Fibroblast of mammary gland (primary cell): ENCODE data around the gene FEZ2.

Experiments used
- DNase-seq: peaks from one replicate; pipeline ENCODE4 v3.0.0-alpha.2; 2010; ENCODE audit warnings: low read depth
- H3K4me3 ChIP-seq: 2 replicates; pipeline ENCODE4 v1.5.1; 2011; ENCODE audit warnings: low read depth, mild to moderate bottlenecking, low read length, moderate library complexity; ENCODE audit not compliant: control insufficient read depth
- TF ChIP-seq, protein P1 (sequence below): conservative IDR thresholded peaks from 2 replicates; pipeline ENCODE4 v1.5.1; 2011; ENCODE audit warnings: low read depth, low read length, inconsistent platforms; ENCODE audit not compliant: control insufficient read depth, insufficient read depth

Gene FEZ2

DNA sequence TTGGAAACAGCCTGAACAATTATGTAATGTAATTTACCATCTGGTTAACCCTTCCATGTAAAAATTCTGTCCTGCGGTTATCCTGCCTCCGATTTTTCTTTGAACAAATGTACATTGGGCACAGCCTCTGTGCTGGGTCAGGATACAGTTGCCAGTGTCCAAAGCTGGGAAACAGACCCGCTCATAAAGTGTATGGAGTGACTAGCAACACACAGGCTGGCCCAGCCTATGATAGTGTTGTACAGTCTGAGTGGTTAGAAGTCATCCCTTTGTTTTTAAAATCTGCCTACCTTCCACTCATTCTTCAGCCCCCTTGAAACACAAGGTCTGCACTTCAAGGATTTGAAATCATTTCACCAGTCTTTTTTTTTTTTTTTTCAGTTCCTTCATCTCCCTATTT is 50.1 kb downstream of the FEZ2 start:
- DNase-seq: no peak
- TF ChIP-seq, protein P1, sequence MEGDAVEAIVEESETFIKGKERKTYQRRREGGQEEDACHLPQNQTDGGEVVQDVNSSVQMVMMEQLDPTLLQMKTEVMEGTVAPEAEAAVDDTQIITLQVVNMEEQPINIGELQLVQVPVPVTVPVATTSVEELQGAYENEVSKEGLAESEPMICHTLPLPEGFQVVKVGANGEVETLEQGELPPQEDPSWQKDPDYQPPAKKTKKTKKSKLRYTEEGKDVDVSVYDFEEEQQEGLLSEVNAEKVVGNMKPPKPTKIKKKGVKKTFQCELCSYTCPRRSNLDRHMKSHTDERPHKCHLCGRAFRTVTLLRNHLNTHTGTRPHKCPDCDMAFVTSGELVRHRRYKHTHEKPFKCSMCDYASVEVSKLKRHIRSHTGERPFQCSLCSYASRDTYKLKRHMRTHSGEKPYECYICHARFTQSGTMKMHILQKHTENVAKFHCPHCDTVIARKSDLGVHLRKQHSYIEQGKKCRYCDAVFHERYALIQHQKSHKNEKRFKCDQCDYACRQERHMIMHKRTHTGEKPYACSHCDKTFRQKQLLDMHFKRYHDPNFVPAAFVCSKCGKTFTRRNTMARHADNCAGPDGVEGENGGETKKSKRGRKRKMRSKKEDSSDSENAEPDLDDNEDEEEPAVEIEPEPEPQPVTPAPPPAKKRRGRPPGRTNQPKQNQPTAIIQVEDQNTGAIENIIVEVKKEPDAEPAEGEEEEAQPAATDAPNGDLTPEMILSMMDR: no peak
- no peak overlapping the region for H3K4me3 ChIP-seq

DNA sequence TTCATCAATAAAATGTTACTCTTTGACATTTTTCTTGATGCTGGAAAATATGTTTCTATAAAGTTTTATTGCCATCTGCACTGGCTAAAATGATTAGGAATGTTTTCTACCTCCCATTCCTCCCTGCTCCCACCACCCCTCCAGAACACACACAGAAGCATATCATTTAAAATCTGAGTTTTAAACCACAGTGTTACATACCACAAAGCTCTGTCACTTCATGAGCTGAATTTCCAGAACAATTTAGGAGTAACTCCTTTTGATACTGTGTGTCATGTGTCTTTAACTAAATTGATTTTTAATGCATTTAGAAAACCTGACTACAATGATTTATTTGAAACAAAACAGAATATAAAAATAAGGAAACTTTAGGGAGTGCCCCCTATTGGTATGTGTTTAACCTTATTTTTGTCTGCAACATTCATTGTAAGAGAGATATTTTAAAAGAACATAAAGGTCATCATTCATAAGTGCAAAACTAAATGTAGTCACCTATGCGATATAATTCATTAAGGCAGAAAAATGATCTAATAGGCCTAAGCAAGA is 52.0 kb downstream of the FEZ2 start:
- TF ChIP-seq, protein P1: peak; percentile 25
- no peak overlapping the region for H3K4me3 ChIP-seq
- no peak for DNase-seq

DNA sequence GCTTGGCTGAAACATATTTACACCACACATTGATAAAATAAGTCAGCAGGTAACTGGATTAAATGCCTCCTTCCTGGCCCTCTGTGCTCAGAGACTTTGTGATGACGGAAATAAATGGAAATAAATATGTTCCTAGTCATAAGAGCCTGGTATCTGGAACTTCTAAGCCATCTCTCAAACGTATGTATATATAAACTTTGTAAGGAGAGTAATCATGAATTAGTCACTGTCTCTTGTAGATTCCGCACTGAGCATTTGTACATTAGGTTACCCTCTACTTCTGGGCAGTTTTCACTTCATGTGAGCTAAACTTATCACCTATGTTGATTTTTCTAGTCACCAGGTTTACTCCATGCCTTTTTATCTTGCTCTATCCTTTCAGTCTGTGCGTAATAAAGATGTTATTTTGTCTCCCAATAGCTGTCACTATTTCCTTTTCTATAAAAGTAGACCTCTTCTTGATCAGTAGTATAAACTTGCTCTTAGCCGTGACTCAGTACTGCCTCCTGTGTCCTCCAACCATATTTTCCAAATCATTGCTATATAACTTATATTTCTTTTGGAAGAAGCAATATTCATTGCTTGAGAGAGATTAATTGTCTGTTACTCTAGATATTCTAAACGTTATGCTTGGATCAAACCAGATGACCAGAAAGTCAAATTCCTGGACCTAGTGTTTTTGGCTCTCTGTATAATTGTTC is 53.2 kb downstream of the FEZ2 start:
- no peak overlapping the region for H3K4me3 ChIP-seq
- TF ChIP-seq, protein P1: peak; percentile 45
- DNase-seq: no peak

DNA sequence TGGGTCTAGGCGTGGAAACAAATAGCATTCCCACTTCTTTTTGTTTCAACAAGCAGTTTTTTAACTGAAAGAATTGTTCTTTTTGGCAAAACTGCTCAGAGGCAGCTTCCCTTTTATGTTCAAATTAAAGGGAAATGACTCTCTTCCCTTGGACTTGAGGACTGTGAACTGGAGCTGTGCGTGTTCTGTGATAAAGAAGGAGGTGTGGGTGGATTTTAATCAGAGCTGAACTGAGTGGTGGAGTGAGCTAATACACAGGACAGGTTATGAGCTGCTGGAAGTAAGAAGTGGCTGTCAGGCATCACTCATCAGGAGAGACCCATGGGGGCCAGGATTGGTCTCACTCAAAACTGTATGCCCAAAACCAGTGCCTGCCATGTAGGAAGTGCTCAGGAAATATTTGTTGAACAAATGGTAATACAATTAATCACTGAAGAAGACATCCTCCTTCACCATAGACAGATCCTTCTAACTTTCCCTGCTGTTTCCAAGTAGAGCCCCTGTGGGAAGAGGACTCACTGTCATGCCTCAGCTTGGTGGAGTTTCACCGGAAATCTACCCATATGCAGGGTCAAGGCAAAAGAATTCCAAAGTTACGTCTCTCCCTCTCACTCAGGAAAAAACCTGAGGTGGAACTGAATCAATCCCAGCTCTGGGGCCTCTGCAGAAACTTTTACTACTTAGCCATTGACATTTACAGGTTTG is 55.9 kb downstream of the FEZ2 start:
- H3K4me3 ChIP-seq: no peak overlapping the region
- TF ChIP-seq, protein P1: no peak
- no peak for DNase-seq

DNA sequence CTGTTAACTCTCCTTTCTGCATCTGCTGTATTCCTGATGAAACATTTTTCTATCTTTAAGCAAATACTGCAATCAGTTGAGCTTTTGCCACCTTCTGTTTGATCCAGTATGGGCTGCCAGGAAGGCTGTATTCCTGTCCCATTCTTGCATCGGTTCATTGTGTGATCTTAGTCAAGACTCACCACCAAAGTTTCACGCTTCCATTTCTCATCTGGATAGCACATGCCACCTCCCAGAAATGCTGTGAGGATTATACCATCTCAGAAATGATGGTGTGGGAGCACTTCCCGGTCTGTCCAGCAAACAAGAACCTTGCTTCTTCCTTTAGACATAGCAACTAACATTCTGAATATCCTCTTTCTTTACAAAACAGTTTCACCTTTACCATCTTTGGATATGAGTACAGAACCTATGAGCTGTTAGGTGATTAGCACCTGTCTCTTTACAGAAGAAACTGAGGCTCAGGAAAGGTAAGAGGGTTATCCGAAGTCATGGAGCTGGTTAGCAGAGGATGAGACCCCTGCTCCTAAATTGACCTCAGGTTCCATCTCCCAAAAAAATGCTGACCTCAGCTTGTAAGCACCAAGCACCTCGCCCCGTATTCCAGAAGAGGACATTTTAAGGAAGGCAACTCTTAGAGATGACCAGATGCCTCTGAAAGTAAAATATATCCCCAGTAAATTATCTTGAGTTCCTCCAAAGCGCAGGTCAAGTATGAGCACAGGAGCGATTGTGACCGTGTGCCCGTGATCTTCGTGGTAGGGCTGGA is 56.8 kb downstream of the FEZ2 start:
- TF ChIP-seq, protein P1: no peak
- DNase-seq: no peak

DNA sequence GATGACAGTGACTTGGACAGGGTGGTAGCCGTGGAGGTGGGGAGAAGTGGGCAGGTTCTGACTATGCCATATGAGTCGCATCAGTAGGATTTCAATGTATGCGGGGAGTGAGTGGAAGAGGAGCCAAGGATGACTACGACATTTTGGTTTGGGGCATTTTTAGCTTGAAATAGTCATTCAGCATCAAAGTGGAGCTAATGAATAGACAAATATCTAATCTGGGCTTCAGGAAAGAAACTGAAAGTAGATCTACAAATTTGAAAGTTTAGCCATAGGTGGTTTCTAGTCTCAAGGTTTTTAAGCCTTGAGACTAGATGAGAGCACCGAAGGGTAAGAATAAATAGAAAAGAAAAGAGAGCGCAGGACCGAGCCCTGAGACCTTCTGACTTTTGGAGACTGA is 58.3 kb downstream of the FEZ2 start:
- no peak overlapping the region for H3K4me3 ChIP-seq
- TF ChIP-seq, protein P1: no peak
- DNase-seq: peak; percentile 55

More for the DNA sequence above, 56.8 kb downstream of the FEZ2 start:
- no peak overlapping the region for H3K4me3 ChIP-seq
